HCT116 (cell line): ENCODE measurements around the gene ANKRD34C. TPM values are rescaled to one million over a fixed set of nuclear protein-coding genes. Genes with fewer than 3 reads are reported as not detected.

Experiments
- ATAC-seq: fragments of 200-7000 bp; cut with Tn5 transposase; 2 replicates; pipeline ENCODE4 v1.9.1; 2020; ENCODE audit warnings: mild to moderate bottlenecking, moderate library complexity
- BruUV-seq: library from RNA; stranded (reverse); fragments of 400-500 nt; replicated peaks from 2 replicates; lab custom pipeline; 2021; lab: Mats Ljungman, UMichigan
- CTCF ChIA-PET: fragments of 300-600 bp; sonication (Branson Sonifier 250); formaldehyde crosslinking; loops from one replicate; lab custom pipeline; 2021; ENCODE audit warnings: antibody characterized with exemption; lab: Charles Lee
- POLR2A ChIA-PET: fragments of 300-600, 350-600 bp; sonication (Branson Sonifier 250); formaldehyde crosslinking; loops from one replicate; lab custom pipeline; 2021; ENCODE audit warnings: antibody characterized with exemption; lab: Charles Lee
- RAD21 ChIA-PET, 2 experiments: fragments of 300-600 bp; sonication (Branson Sonifier 250); formaldehyde crosslinking; loops; one replicate each; lab custom pipeline; 2023; ENCODE audit warnings: low total read pairs in 2 of 2; ENCODE audit not compliant: uncharacterized antibody in 2 of 2, unreplicated experiment in 2 of 2, low non-redundant PET in 1 of 2; lab: Charles Lee
- DNase-seq: peaks from one replicate; pipeline ENCODE4 v3.0.0-alpha.2; 2010; ENCODE audit warnings: low read depth, low spot score
- H2AFZ ChIP-seq: fragments of 200-600 bp; shearing (Covaris generic), sonication (generic); 2 replicates; pipeline ENCODE4 v1.6.1; 2017; ENCODE audit warnings: low read depth, mixed run types, mixed read lengths, antibody characterized with exemption, low read length; ENCODE audit not compliant: poor library complexity, severe bottlenecking
- H3K27ac ChIP-seq: 2 replicates; pipeline ENCODE4 v1.5.1; 2012; ENCODE audit warnings: low read depth, low read length
- H3K27me3 ChIP-seq: fragments of 200-600 bp; sonication (generic); 2 replicates; pipeline ENCODE4 v1.6.1; 2016; ENCODE audit warnings: mixed run types, low read length, mixed read lengths; ENCODE audit not compliant: insufficient read depth
- H3K36me3 ChIP-seq, 2 experiments: fragments of 200-500 bp in 1 of 2; fragments of 200-600 bp in 1 of 2; sonication (Bioruptor generic) in 1 of 2; sonication (generic) in 1 of 2; 2 replicates each; pipeline versions ENCODE4 v1.5.1 to v1.6.1; 2014 to 2016; ENCODE audit warnings: low read length in 2 of 2, inconsistent platforms in 1 of 2, mixed read lengths in 1 of 2, mixed run types in 1 of 2; ENCODE audit not compliant: insufficient read depth in 2 of 2, control insufficient read depth in 1 of 2
- H3K4me1 ChIP-seq, 2 experiments: fragments of 200-600 bp in 1 of 2; sonication (generic) in 1 of 2; 2 replicates each; pipeline versions ENCODE4 v1.5.1 to v1.6.1; 2012 to 2017; ENCODE audit warnings: low read length in 2 of 2, inconsistent platforms in 1 of 2, mild to moderate bottlenecking in 1 of 2, mixed read lengths in 1 of 2, mixed run types in 1 of 2, moderate library complexity in 1 of 2; ENCODE audit not compliant: insufficient read depth in 2 of 2, control insufficient read depth in 1 of 2
- H3K4me2 ChIP-seq: fragments of 200-600 bp; sonication (generic); 2 replicates; pipeline ENCODE4 v1.6.1; 2017; ENCODE audit warnings: mixed run types, low read length, mixed read lengths
- H3K4me3 ChIP-seq, 2 experiments: fragments of 200-600 bp in 1 of 2; sonication (generic) in 1 of 2; replicated peaks in 1 of 2; 2 replicates each; pipeline ENCODE4 v1.5.1; 2011 to 2016; ENCODE audit warnings: low read length in 2 of 2, control low read depth in 1 of 2, low read depth in 1 of 2, mild to moderate bottlenecking in 1 of 2, mixed read lengths in 1 of 2, mixed run types in 1 of 2
- H3K79me2 ChIP-seq: fragments of 200-600 bp; sonication (generic); 2 replicates; pipeline ENCODE4 v1.6.1; 2017; ENCODE audit warnings: mild to moderate bottlenecking, mixed run types, low read length, moderate library complexity, mixed read lengths; ENCODE audit not compliant: insufficient read depth
- H3K9ac ChIP-seq: fragments of 200-600 bp; sonication (generic); 2 replicates; pipeline ENCODE4 v1.6.1; 2016; ENCODE audit warnings: low read length, mixed read lengths
- H3K9me2 ChIP-seq: fragments of 200-600 bp; sonication (generic), shearing (Covaris generic); 2 replicates; pipeline ENCODE4 v1.6.1; 2017; ENCODE audit warnings: mixed run types, mild to moderate bottlenecking, moderate library complexity; ENCODE audit not compliant: insufficient read depth
- H3K9me3 ChIP-seq, 2 experiments: fragments of 200-500 bp in 1 of 2; fragments of 200-600 bp in 1 of 2; sonication (Bioruptor generic) in 1 of 2; sonication (generic) in 1 of 2; 2 replicates each; pipeline ENCODE4 v1.6.1; 2014 to 2017; ENCODE audit warnings: low read length in 2 of 2, mixed read lengths in 2 of 2, inconsistent platforms in 1 of 2, low read depth in 1 of 2, mild to moderate bottlenecking in 1 of 2, mixed run types in 1 of 2, moderate library complexity in 1 of 2; ENCODE audit not compliant: control insufficient read depth in 1 of 2, insufficient read depth in 1 of 2
- H4K20me1 ChIP-seq: fragments of 200-600 bp; sonication (generic), shearing (Covaris generic); 2 replicates; pipeline ENCODE4 v1.6.1; 2017; ENCODE audit warnings: mixed run types, mild to moderate bottlenecking, moderate library complexity; ENCODE audit not compliant: insufficient read depth
- CEBPB ChIP-seq: IDR thresholded peaks from 2 replicates; pipeline ENCODE4 v1.6.1; 2012; ENCODE audit warnings: low read depth
- ELF1 ChIP-seq: IDR thresholded peaks from 2 replicates; pipeline ENCODE4 v1.6.1; 2012; ENCODE audit warnings: low read depth, borderline replicate concordance
- EZH2 ChIP-seq: fragments of 200-600 bp; sonication (generic); IDR thresholded peaks from 2 replicates; pipeline ENCODE4 v1.6.1; 2017; ENCODE audit warnings: antibody characterized with exemption, mixed run types
- FOSL1 ChIP-seq: IDR thresholded peaks from 2 replicates; pipeline ENCODE4 v1.6.1; 2012; ENCODE audit warnings: low read depth
- SRF ChIP-seq: IDR thresholded peaks from 2 replicates; pipeline ENCODE4 v1.6.1; 2012; ENCODE audit warnings: low read depth
- ZNF274 ChIP-seq: fragments of 200-500 bp; sonication (Bioruptor generic); IDR thresholded peaks from 2 replicates; pipeline ENCODE4 v1.6.1; 2014; ENCODE audit warnings: mild to moderate bottlenecking, low read depth, low read length, inconsistent platforms
- intact Hi-C: fragments of 100-400 bp; cut with micrococcal nuclease; formaldehyde crosslinking; loops from 2 replicates; pipeline ENCODE4 v1.10.0; 2022
- total RNA-seq: library from RNA; stranded (reverse); gene quantifications from one replicate; pipeline ENCODE4 v1.2.1, GENCODE V29; 2021; ENCODE audit not compliant: unreplicated experiment
- TF ChIP-seq, protein P1 (sequence below): IDR thresholded peaks from 2 replicates; pipeline ENCODE4 v1.6.1; 2011; ENCODE audit warnings: mild to moderate bottlenecking, low read length, moderate library complexity; ENCODE audit not compliant: insufficient replicate concordance; ENCODE audit errors: extremely low read depth

ANKRD34C gene
- total RNA-seq, 1 experiment from 2014 or later = not detected

DNA sequence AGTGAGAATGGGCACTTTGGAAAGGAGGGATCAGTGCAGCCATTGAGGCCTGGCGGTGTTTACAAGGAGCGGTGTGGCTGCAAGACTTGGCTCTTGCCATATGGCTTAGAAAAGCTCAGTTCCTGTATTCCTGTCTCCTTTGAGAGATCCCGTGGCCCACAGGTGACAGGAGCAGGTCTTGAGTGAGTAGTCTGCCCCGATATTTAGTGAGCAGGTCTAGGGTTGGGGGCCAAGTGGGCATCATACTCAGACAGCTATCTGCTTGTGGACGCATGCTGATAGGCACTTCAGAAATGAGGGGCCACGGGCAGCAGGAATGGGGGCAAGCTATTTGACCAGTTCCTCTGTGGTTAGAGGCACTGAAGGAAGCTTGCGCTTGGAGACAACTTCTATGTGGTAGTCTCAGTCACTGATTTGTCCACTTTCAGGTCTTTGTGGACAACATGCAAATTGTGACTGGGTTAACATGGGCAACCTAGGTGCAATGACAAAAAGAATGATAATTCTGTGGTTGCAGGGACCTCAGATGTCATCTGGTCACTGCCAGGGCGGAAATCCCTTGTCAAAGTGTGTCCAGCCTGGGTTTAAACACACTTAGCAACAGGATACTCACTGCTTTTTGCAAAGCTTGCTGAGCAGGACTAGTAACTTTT is 29.5 kb downstream of the ANKRD34C start:
- TF ChIP-seq ELF1 (no peak), EZH2 (no peak), ZNF274 (no peak), FOSL1 (no peak), SRF (no peak)
- TF ChIP-seq, protein P1, sequence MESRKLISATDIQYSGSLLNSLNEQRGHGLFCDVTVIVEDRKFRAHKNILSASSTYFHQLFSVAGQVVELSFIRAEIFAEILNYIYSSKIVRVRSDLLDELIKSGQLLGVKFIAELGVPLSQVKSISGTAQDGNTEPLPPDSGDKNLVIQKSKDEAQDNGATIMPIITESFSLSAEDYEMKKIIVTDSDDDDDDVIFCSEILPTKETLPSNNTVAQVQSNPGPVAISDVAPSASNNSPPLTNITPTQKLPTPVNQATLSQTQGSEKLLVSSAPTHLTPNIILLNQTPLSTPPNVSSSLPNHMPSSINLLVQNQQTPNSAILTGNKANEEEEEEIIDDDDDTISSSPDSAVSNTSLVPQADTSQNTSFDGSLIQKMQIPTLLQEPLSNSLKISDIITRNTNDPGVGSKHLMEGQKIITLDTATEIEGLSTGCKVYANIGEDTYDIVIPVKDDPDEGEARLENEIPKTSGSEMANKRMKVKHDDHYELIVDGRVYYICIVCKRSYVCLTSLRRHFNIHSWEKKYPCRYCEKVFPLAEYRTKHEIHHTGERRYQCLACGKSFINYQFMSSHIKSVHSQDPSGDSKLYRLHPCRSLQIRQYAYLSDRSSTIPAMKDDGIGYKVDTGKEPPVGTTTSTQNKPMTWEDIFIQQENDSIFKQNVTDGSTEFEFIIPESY = no peak
- TF ChIP-seq, all 23 proteins: peak for 0
- TSS peak; percentile 41 for BruUV-seq

DNA sequence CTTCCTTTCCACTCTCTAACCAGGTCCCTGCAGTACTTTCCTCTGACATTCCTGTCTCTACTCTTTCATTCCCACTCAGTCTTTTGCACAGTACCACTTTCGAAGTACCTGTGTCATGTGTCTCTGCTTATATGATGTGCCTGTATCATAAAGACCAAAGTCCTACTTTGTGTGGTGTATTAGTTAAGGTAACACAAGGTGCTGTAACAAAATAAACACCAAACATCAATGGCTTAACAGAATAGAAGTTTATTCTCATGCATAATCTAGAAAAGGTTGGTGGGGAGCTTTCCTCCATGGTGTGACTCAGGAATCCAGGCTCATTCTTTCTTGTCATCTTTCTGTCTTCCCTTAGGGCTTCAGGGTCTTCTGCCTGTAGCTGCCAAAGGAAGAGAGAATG is 31.7 kb downstream of the ANKRD34C start:
- Histone ChIP-seq H3K36me3 (peaks cover 24 to 56% of the 10 kb centered on the region in 2 experiments), H3K27ac (no peak overlapping the region), H3K4me3 (no peak overlapping the region), H3K79me2 (peaks cover 79% of the 10 kb centered on the region), H3K4me2 (peak overlapping the region; percentile 15; the same call in 1 of the 2 replicates), H3K4me1 (peaks cover 3 to 31% of the 10 kb centered on the region in 2 experiments; a peak in 3 of 4 replicates), H4K20me1 (no peaks in the 10 kb centered on the region), H3K9me3 (no peaks in the 10 kb centered on the region), H3K27me3 (no peaks in the 10 kb centered on the region), H3K9me2 (no peaks in the 10 kb centered on the region), H2AFZ (no peak overlapping the region), H3K9ac (no peak overlapping the region)
- POLR2A ChIA-PET = no interaction called here
- CTCF ChIA-PET = no interaction called here
- no TSS peak for BruUV-seq
- intact Hi-C loops = no loop called here
- ATAC-seq (no peak), DNase-seq (no peak)
- RAD21 ChIA-PET = no interaction called here
- TF ChIP-seq CEBPB (no peak), SRF (no peak)

More for the DNA sequence above, 29.5 kb downstream of the ANKRD34C start:
- POLR2A ChIA-PET = interaction anchor here (1.0 kb wide), 1 partner anchor 10 kb away, joined by 3 read pairs; no protein-coding TSS in a partner anchor
- CTCF ChIA-PET = no interaction called here
- Histone ChIP-seq H3K79me2 (peaks cover 57% of the 10 kb centered on the region), H3K27me3 (peaks cover 17% of the 10 kb centered on the region), H3K4me1 (peaks cover 3 to 31% of the 10 kb centered on the region in 2 experiments; a peak in 3 of 4 replicates), H4K20me1 (no peaks in the 10 kb centered on the region), H3K9me3 (no peaks in the 10 kb centered on the region), H3K9ac (peak overlapping the region; percentile 81), H3K4me2 (peak overlapping the region; percentile 90), H3K36me3 (peaks cover 17 to 35% of the 10 kb centered on the region in 2 experiments), H3K4me3 (peak overlapping the region; percentile 84 to 92), H2AFZ (no peak overlapping the region), H3K27ac (peak overlapping the region; percentile 84), H3K9me2 (no peaks in the 10 kb centered on the region)
- no peak for ATAC-seq
- no peak for DNase-seq
- intact Hi-C loops = no loop called here
- RAD21 ChIA-PET = no interaction called here
